DMS153 (cell line): ENCODE measurements around the gene MBNL1.

Source experiments
- DNase-seq: peaks from one replicate; lab custom pipeline; 2025; lab: John Stamatoyannopoulos, UW

Gene MBNL1

DNA sequence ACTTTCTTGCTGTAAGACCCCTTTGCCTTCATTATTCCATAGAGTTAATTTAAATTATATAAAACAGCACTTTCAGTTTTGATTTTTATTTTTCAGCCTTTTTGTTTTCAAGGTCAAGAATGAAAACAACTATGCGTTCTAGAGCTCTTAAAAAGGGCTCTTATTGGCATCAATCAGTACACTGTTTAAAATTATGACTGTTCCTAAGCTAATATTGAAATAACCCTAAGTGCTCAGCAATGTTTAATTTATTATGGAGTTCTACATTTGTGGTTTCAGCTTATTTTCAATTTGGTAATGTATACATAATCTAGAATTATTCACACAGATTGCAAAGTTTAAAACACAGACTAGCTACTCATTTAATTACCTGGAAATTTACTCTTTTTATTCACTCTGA is 179.4 kb downstream of the MBNL1 start:
- no peak for DNase-seq

DNA sequence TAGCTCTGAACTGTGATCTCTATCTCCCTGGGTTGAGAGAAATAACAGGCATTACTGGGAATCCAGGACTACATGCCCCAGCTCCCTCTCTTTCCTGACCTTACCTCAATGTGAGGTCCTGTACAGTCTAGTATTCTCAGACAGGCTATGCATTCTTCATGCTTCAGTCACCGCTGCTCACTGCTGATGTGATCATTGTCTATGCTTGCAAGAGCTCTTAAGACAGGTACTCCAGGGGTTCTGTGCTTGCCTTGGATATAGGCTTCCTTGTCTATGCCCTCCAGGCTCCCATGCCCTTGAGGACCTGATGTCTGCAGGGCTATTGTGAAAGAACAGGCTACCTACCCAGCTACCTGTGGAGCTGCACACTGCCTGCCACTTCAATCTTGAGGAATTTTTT is 183.6 kb downstream of the MBNL1 start:
- no peak for DNase-seq

DNA sequence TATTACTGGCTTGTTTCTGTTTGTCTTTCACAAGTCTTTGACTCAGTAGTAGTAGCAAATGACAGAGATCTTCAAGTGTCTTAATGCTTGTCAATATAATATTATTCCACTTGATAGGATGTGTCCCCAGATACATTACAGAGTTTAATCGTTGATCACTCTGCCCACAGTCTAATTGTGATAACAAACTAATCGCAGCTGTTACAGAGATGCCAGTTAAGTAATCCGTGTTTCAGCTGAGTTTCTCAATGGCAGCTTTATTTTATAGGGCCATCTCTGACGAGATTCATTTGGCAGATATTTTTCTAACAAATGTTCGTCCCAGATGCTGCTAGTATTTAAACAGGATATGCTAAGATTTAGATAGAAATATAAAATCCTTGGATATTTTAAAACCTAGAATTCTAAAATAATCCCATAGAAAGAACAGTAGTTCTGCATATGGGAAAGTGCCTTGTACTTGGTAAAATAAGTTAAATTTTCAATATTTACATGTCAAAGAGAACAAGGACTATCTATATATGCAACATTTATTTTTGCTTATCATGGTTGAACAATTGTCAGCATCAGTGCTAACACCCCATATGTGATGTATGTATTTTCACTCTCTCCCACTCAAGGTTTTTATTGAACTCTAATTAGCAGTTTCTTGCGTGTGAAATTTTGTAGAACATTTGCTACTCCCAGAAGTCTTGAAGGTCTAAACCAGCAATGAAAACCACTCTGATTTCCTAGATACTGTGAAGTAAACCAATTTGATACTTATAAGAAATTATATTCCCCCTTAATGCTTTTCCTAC is 185.5 kb downstream of the MBNL1 start:
- DNase-seq: no peak

DNA sequence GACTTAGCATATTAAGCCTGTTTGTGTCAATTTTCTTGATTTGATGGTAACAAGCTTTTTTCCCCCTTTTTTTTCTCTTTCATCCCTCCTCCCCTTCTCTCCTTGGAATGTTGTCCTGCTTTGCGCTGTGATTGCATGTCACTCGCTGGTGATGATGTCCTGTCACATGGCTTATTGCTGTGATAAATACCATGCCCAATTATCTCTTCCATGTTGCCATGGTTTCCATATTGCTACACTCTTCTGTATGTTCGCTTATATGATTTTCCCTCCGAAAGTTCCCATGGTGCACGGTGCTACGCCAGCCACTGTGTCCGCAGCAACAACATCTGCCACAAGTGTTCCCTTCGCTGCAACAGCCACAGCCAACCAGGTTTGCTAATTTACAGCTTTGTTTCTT is 187.3 kb downstream of the MBNL1 start:
- no peak for DNase-seq

DNA sequence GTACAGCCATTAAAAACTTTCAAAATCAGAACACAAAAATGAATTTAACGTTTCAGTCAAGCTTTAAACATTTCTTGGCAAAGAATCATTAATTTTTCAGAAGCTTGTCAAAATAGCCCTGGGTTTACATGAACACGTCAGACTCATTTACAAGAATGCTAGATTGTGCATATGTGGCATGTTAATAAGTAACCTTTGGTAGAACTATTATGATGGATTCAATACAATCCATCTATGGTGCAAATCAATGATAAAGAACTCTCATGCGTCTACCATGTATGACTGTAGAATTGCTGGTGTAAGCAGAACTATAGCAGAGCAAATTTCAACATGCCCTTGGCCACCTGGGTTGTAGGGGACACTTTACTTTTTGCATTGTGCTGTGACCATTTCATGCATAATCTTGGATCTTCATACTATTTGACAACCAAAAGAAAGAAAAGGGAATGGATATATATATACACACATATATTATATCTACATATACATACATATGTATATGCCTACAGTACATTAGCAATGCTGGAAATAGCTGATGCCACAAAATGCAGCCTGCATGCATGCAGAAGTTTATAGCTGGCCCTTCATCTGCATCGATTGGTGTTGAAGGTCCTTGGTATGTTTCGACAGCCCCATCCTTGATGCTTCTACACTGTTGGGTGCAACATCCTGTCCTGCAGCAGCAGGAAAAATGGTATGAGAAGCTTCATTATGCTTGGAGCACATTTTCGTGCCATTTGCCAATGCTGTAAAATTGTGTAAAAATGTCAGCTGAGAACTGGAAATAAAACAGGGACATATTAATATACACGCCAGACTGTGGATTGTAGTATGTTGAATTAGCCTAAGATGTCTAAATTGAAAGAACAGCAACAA is 189.0 kb downstream of the MBNL1 start:
- no peak for DNase-seq

DNA sequence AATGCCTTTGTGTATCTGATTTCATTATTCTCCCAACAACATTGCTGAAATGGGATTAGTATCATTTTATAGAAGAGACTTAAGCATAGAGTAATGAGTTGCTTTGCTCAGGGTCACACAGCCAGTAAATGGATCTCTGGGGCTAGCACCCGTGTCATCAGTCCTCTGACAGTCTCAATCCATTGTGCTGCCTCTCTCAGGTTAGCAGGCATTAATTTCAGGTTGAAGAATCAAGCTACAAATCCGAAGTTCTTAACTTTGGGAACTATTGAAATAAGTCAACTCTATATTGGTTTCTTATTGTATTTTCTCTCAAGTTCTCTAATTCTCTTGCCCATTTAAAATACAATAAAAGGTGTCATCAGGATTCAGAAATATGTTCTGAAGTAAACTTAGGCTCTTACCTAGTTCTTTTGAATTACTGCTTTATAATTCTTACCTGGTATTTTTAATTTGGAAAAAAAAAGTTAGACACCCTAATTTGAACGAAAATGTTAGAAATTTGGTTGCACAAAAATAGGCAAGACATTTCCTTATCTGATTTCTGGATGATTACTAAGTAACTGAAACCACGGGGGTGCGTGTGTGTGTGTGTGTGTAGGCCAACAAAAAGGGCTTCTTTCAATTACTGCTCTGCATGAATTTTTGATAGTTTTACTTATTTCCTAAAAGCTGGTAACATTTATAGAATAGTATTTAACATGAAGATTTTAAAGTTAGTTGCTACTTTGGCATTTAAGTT is 189.8 kb downstream of the MBNL1 start:
- no peak for DNase-seq

DNA sequence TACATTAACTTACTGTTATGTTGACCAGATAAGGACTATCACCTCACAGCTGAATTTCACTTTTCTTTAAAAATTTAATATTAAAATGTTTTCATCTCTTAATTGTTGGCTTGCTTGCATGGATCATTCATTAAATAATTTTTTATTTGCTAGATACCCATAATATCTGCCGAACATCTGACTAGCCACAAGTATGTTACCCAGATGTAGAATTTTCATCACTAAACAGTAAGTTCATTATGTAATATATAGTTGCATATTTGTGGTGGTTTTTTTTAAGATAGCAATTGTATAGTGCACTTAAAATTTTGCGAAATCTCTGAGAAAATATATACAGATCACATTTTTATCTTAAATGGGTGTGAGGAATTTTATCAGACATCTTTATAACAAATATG is 190.4 kb downstream of the MBNL1 start:
- no peak for DNase-seq

DNA sequence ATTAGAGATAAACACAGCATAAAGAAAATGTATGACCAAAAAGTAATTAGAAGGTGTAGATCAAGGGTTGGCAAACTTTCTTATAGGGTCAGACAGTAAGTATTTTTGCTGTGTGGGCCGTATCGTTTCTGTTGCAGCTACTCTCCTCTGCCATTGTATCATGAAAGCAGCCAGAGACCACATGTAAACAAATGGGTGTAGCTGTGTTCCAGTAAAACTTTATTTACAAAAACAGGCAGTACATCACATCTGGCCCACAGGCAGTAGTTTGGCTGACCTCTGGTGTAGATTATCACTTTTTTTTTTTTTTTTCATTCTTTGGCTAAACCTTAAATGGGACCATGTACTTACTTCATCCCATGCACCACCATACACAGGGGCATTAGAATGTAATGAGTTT is 190.8 kb downstream of the MBNL1 start:
- DNase-seq: no peak

DNA sequence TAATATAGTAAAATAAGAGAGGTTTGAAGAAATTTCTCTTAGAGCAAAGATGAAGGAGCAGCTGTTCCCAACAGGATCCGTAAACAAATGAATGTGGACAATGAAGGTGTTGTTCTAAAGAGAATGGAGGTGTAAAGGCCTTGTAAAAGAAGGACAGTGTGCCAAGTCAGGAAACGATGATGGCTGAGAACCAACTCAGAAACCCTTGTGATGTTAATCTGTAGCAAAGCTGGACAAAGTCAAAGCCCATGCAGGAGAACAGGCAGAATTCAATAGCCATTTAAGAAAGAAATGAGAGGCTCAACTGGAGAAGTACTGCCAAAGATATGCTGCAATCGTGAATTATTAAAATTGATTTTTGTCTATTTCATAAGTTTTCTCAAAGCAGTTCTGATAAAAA is 192.2 kb downstream of the MBNL1 start:
- DNase-seq: no peak

DNA sequence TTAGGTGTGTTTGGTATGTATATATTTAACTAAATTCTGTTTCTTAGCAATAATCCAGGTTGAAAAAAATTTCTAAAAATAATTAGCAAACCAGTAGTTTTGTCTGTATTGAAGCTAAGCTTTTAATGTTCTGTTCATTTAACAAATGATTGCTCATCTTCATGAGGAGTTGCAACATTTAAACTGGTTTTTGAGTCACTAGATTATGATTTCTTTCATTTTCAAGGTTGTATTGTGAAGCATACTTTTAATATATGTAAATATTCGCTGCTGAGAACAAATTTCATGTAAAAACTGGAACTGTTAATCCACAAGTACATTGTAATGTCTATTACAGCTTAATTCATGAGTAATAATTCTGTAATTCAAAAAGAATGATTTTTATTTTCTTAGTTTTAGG is 192.7 kb downstream of the MBNL1 start:
- DNase-seq: no peak

DNA sequence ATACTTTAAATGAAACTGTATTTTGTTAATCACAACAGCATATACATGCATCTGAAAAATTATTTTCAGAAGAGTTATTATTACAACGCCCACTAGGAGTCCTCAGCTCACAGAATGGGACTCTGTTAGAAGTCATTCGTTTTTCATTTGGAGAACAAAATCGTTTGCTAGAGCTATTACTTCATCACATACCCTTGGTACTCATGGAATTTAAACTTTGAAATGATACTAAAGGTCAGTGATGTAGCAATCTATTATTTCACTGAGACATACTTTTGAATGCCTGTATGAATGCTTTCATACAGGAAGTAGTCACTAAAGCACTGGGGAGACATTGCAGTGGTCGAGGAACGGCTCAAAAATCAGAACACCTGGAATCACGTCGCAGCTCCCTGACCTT is 198.1 kb downstream of the MBNL1 start:
- no peak for DNase-seq

DNA sequence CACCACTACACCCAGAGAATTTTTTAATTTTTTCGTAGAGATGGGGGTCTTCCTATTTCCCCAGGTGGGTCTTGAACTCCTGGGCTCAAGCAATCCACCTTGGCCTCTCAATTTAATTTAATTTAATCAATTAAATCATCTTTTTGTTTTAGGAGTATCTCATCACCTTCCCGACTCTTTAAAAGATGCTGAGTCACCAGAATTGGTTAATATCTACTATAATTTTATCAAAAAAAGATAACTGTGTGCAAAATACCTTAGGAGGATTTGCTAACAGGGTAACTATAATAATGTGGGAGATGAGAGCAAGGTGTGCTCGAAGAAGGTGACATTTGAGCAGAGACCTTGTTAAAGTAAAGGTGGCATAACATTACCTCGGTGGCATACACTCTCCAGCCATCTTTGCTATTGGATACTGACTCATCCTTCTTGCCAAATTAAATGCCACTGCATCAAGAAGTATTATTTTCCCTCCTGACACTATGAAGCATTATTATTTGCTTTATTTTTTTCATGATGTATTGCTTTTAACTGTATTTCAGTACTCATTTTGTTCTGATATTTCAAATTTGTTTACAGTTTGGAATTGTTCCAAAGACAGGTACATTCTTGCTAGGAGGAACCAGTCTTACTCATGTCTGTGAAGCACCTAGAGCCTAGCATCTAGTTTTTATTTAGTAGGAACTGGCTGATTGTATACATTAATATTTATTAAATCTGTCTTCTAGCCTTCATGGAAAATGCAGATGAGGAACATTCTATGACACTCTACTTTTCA is 200.7 kb downstream of the MBNL1 start:
- no peak for DNase-seq

DNA sequence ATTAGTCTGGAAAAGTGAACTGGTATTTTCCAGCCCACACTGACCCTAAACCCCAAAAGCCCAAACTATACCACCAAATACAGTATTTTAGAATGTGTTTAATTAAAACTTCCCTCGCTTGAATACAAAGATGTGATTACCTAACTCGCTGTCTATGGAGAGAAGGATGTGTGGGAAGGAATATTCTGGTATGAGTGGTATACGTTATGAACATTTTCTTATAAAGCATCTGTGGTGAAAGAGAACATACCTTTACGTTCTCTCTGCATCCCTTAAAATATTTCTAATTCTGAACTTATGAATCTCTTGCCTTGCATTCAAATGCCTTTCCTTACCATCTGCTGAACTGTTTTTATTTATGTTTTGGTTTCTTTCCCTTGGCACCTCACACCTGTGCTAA is 201.4 kb downstream of the MBNL1 start:
- no peak for DNase-seq

DNA sequence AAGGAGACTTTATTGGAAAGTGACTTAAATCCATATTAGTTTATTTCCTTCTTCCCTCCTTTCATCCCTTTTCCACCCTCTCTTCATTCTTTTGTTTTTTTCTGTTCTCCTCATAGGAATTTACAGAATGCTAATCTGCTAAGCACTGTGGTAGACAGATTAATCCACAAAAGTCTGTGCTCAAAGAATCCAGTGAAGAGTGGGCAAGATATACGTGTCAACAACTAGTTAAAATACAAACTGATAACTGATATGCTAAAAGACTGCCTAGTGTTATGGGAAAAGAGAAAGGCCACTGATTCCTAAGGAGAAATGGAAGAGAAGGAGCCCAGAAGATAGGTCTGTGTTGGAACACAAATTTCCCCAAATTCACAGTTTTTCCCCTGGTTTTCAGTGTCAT is 202.2 kb downstream of the MBNL1 start:
- no peak for DNase-seq

DNA sequence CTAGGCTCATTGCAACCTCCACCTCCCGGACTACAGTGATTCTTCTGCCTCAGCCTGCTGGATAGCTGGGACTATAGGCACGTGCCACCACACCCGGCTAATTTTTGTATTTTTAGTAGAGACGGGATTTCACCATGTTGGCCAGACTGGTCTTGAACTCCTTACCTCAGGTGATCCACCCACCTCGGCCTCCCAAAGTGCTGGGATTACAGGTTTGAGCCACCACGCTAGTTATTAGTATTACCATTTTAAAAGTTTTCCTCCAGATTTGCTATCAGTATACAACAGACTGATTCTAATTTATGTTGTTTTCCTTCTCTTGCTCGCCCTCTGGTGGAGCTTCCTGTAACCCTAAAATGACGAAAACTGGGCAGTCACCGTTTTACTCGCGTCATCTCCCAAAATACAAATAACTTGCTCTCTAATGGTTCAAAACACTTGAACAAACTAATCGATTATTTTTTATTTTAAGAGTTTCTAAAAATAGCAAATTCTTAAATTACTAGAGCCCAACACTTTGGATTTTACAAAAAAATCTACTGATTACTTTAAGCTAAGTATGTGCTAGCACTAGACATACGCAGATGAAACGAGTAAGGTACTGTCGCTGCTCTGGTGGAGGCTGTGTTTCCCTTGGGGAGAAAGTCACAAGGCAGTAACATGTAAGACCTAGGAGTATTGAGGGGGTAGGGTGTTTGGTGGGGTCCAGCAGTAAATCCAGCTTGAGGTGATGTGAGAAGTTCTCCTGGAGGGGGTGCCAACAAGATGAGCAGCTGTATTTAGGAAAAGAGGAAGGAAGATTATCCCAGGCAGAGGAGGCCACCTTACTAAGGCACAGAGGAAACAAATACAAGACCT is 203.3 kb downstream of the MBNL1 start:
- peak; percentile 49 for DNase-seq

DNA sequence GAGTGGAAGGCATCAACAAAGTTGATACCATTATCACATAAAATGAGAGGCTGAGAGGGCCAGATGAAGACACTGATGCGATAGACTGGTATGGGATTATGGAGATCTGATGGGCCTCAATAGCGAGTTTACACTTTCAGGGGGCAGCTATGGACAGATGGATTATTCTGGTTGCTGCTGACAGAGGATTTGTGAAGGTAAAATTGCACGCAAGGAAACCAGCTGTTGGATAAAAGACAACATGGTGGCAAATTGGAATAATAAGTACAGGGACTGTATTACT is 203.9 kb downstream of the MBNL1 start:
- no peak for DNase-seq

DNA sequence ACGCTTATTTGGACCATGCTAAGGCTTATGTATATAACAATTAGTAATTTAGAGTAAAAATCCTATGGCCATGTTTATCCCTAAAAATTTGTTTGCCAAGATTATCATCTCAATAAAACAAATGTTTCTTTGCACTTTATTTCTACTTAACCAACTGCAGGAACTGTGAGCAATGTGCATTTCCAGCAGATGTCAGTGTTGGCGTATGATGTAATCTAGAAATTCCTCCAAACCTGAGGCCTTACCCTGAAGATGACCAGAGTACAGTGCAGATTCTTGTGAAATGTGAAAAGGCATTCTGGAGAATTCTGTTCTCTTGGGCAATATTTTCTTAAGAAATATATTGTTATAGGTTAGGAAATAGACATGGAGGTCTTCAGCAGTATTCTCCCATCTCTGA is 205.9 kb downstream of the MBNL1 start:
- peak; percentile 1 for DNase-seq

DNA sequence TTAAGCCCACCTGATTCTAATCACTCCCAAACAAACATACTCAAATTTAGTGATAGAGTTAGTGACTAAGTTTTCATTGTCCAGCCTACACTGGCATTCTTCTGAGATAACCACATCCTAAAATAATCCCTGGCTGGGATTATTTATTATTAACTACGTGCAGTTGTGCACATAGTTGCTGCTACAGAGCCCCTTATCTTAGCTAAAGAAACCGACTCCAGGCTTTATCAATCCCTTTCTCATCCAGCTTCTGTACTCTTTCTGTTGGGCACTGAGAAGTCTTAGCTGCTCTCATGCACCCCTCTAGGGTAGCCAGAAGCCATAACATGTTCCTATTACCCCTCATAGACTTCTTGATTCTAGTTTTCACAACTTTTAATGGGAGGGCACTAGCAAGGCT is 208.7 kb downstream of the MBNL1 start:
- DNase-seq: no peak

DNA sequence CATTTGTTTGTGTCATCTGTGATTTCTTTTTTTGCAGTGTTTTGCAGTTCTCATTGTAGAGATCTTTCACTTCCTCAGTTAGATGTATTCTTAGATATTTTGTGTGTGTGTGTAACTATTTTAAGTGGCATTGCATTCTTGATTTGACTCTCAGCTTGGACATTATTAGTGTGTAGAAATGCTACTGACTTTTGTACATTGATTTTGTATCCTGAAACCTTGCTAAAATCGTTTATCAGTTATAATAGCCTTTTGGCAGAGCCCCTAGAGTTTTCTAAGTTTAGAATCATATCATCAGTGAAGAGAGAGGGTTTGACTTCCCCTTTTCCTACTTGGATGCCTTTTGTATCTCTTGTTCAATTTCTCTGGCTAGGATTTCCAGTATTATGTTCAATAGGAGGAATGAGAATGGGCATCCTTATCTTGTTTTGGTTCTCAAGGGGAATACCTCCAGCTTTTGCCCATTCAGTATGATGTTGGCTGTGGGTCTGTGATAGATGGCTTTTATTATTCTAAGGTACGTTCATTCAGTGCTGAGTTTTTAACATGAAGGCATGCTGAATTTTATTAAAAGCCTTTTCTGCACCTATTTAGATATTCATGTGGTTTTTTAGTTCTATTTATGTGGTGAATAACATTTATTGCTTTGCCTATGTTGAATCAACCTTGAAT is 211.7 kb downstream of the MBNL1 start:
- DNase-seq: no peak

DNA sequence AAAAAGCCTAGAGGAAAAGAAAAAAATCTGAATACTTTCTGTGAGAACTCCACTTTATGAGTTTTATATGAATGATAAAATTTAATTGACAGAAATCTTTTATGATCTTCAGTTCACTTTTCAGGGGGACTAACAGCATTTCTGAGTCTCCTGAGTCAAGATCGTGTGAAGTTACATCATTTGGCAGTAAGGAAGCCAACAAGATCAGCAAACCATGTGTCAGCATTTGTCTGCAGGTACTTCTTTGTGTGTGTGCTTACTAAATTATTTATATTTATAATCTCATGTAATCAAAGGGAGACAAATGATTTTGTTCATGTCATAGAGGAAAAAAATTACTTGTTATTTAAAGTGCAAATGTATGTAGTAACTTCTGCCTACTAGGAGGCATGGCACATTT is 217.6 kb downstream of the MBNL1 start:
- no peak for DNase-seq

DNA sequence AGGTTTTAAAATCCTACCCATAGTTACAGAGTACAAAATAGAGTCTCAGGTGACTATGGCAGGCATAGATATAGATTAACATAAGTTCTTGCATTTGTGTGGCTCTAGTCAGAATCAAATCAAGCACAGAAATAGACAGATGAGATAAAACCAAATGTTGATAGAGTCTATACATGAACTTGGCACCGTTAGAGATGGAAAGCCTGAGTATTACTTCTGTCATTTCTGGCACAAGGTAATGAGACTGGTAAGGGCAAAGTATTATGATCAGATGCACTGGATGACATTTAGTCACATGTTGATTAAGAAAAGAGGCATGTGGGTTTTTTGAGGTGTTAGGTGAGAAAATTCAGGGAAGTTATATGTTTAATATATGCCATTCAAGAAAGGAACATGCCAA is 219.7 kb downstream of the MBNL1 start:
- no peak for DNase-seq
